HepG2 (cell line): ENCODE measurements around the gene INPP1. TPM values are rescaled to one million over a fixed set of nuclear protein-coding genes. Genes with fewer than 3 reads are reported as not detected.
A peak's percentile ranks its signal among the peaks of the same experiment; 100 is the strongest.

Source experiments
- ATAC-seq: fragments of 200-7000 bp; cut with Tn5 transposase; 3 replicates; pipeline ENCODE4 v1.9.1; 2020; ENCODE audit warnings: mild to moderate bottlenecking, moderate library complexity
- BruUV-seq: library from RNA; stranded (reverse); fragments of 400-500 nt; replicated peaks from 2 replicates; lab custom pipeline; 2021; lab: Mats Ljungman, UMichigan
- CTCF ChIA-PET: fragments of 300-600 bp; formaldehyde crosslinking; extraction: SDS; loops from one replicate; lab custom pipeline; 2021; ENCODE audit warnings: low total read pairs, inconsistent platforms, low intra/inter-chr PET ratio; lab: Yijun Ruan, JAX
- POLR2A ChIA-PET: fragments of 350-600 bp; sonication (Branson Sonifier 250); formaldehyde crosslinking; loops from one replicate; lab custom pipeline; 2020; ENCODE audit warnings: antibody characterized with exemption, inconsistent platforms; lab: Yijun Ruan, JAX
- DNase-seq: peaks from one replicate; pipeline ENCODE4 v3.0.0-alpha.2; 2015; ENCODE audit warnings: low spot score
- FAIRE-seq: peaks from 3 replicates; lab custom pipeline; 2011; peaks lifted over from hg19 to GRCh38; lab: Jason Lieb, UNC
- H2AFZ ChIP-seq: one replicate; pipeline ENCODE4 v1.6.1; 2011; ENCODE audit warnings: low read length, inconsistent platforms
- H3K27ac ChIP-seq: fragments of 300-600 bp; 3 replicates; pipeline ENCODE4 v1.8.0; 2011; ENCODE audit warnings: mixed run types, mild to moderate bottlenecking, mixed read lengths, low read length, inconsistent platforms; ENCODE audit not compliant: insufficient read depth; ENCODE audit errors: extremely low read length
- H3K27me3 ChIP-seq, 2 experiments: fragments of 200-600 bp in 1 of 2; 2 replicates in 1 of 2; 3 replicates in 1 of 2; pipeline versions ENCODE4 v1.6.0 to v1.8.0; 2011; ENCODE audit warnings: low read length in 2 of 2, mild to moderate bottlenecking in 2 of 2, moderate library complexity in 2 of 2, inconsistent platforms in 1 of 2; ENCODE audit not compliant: insufficient read depth in 2 of 2, control insufficient read depth in 1 of 2
- H3K36me3 ChIP-seq, 2 experiments: fragments of 200-600 bp in 1 of 2; replicated peaks in 1 of 2; 2 replicates in 1 of 2; 3 replicates in 1 of 2; pipeline versions ENCODE4 v1.5.1 to v1.8.0; 2011; ENCODE audit warnings: low read length in 2 of 2, inconsistent platforms in 1 of 2; ENCODE audit not compliant: insufficient read depth in 2 of 2, control insufficient read depth in 1 of 2
- H3K4me1 ChIP-seq: 2 replicates; pipeline ENCODE4 v1.5.1; 2012; ENCODE audit warnings: low read length, inconsistent platforms; ENCODE audit not compliant: insufficient read depth
- H3K4me2 ChIP-seq: 2 replicates; pipeline ENCODE4 v1.6.0; 2011; ENCODE audit warnings: low read depth, low read length, inconsistent platforms
- H3K4me3 ChIP-seq, 3 experiments: fragments of 200-600 bp in 1 of 3; sonication (generic), shearing (Covaris generic) in 1 of 3; replicated peaks in 1 of 3; 2 replicates each; pipeline ENCODE4 v1.5.1; 2011 to 2016; ENCODE audit warnings: low read length in 3 of 3, inconsistent platforms in 2 of 3, low read depth in 2 of 3, mild to moderate bottlenecking in 2 of 3, control low read depth in 1 of 3, mixed read lengths in 1 of 3; ENCODE audit not compliant: insufficient read depth in 1 of 3
- H3K79me2 ChIP-seq: one replicate; pipeline ENCODE4 v1.6.1; 2011; ENCODE audit warnings: low read length, inconsistent platforms; ENCODE audit not compliant: insufficient read depth
- H3K9ac ChIP-seq: 2 replicates; pipeline ENCODE4 v1.6.0; 2011; ENCODE audit warnings: mild to moderate bottlenecking, low read depth, low read length, inconsistent platforms; ENCODE audit not compliant: insufficient read depth
- H3K9me3 ChIP-seq: 2 replicates; pipeline ENCODE4 v1.5.1; 2012; ENCODE audit warnings: mild to moderate bottlenecking, low read length
- H4K20me1 ChIP-seq: 2 replicates; pipeline ENCODE4 v1.6.0; 2011; ENCODE audit warnings: inconsistent platforms, mild to moderate bottlenecking, low read length, moderate library complexity; ENCODE audit not compliant: insufficient read depth
- GRHL1 ChIP-seq: sonication (generic); formaldehyde crosslinking; conservative IDR thresholded peaks from 2 replicates; pipeline ENCODE4 v1.8.0; 2022; ENCODE audit warnings: missing genetic modification reagents
- PHF20 ChIP-seq: sonication (generic); formaldehyde crosslinking; IDR thresholded peaks from 2 replicates; pipeline ENCODE4 v1.5.0; 2020; ENCODE audit warnings: mild to moderate bottlenecking, missing genetic modification reagents
- RBM22 ChIP-seq: fragments of 200-400 bp; formaldehyde crosslinking; optimal IDR thresholded peaks from 2 replicates; pipeline ENCODE3; 2017; ENCODE audit warnings: mild to moderate bottlenecking, low read length, moderate library complexity
- ZBTB1 ChIP-seq: sonication (generic); formaldehyde crosslinking; IDR thresholded peaks from 2 replicates; pipeline ENCODE4 v1.4.0; 2020; ENCODE audit warnings: missing genetic modification reagents, borderline replicate concordance
- ZFP62 ChIP-seq: sonication (generic); formaldehyde crosslinking; IDR thresholded peaks from 2 replicates; pipeline ENCODE4 v1.4.0; 2020; ENCODE audit warnings: missing genetic modification reagents
- ZFP90 ChIP-seq: sonication (generic); formaldehyde crosslinking; IDR thresholded peaks from 2 replicates; pipeline ENCODE4 v1.8.0; 2022; ENCODE audit warnings: missing genetic modification reagents, mild to moderate bottlenecking, inconsistent platforms, borderline replicate concordance
- ZNF10 ChIP-seq: sonication (generic); formaldehyde crosslinking; IDR thresholded peaks from 2 replicates; pipeline ENCODE4 v1.4.0; 2020; ENCODE audit warnings: mild to moderate bottlenecking, low read depth, missing genetic modification reagents, borderline replicate concordance
- ZNF101 ChIP-seq: sonication (generic); formaldehyde crosslinking; IDR thresholded peaks from 2 replicates; pipeline ENCODE4 v1.4.0; 2020; ENCODE audit warnings: mild to moderate bottlenecking, low read depth, missing genetic modification reagents, borderline replicate concordance
- ZNF512B ChIP-seq: sonication (generic); formaldehyde crosslinking; IDR thresholded peaks from 2 replicates; pipeline ENCODE4 v1.5.1; 2020; ENCODE audit warnings: missing genetic modification reagents, mild to moderate bottlenecking, borderline replicate concordance
- ZNF598 ChIP-seq: sonication (generic); formaldehyde crosslinking; IDR thresholded peaks from 2 replicates; pipeline ENCODE4 v1.5.1; 2020; ENCODE audit warnings: mild to moderate bottlenecking, missing genetic modification reagents, borderline replicate concordance
- ZNF777 ChIP-seq: sonication (generic); formaldehyde crosslinking; IDR thresholded peaks from 2 replicates; pipeline ENCODE4 v1.4.0; 2020; ENCODE audit warnings: missing genetic modification reagents
- WGBS: methylation state at CpG from one replicate; pipeline ENCODE4 v1.1.6; 2017; ENCODE audit warnings: low lambda C conversion rate; 5-methylcytosine and 5-hydroxymethylcytosine counted together
- in situ Hi-C: cut with HindIII; loops from 2 replicates; pipeline ENCODE4 v1.10.0; 2017; ENCODE audit warnings: low pct_unique_long_range_greater_than_20kb; ENCODE audit not compliant: extremely low pct_ligation_motif_present
- intact Hi-C: fragments of 100-400 bp; cut with micrococcal nuclease; formaldehyde crosslinking; loops from one replicate; pipeline ENCODE4 v1.10.0; 2022; ENCODE audit not compliant: unreplicated experiment
- polyA plus RNA-seq, 8 experiments: library from polyadenylated mRNA; depleted of rRNA in 3 of 8; stranded (reverse) in 7 of 8; unstranded in 1 of 8; fragments of >200 nt; fragmentation: Illumina TruSeq in 4 of 8; extraction: Trizol in 4 of 8; gene quantifications; 2 replicates each; pipeline versions ENCODE4 v1.2.1 to v1.2.3, GENCODE V29; 2011 to 2016; ENCODE audit warnings: low read depth in 4 of 8, missing spikeins in 1 of 8, mixed read lengths in 1 of 8; ENCODE audit not compliant: insufficient read depth in 1 of 8
- total RNA-seq, 5 experiments: library from RNA; depleted of rRNA; stranded (reverse); fragments of >200 nt; fragmentation: Illumina TruSeq; extraction: Trizol; gene quantifications; 2 replicates each; pipeline ENCODE4 v1.2.3, GENCODE V29; 2016; ENCODE audit warnings: low read depth in 1 of 5

The INPP1 gene
- total and polyA plus RNA-seq, 2 of the 13 experiments (the other 11 are each of a cell fraction or from before 2014, with no cell fraction given), result 10.0 to 13.3 TPM

GRCh38 chr2:190319555-190320498 lies 23.6 kb upstream of the INPP1 start, which contains the start of gene HIBCH (continued):
- TF ChIP-seq ZNF598 (peak; percentile 92), PHF20 (CRISPR knock-in tag) (peak; percentile 94), ZFP62 (CRISPR knock-in tag) (no peak), GRHL1 (CRISPR knock-in tag) (no peak), ZBTB1 (CRISPR knock-in tag) (no peak)

- ChIA-PET POLR2A (interaction anchor here (1.3 to 3.1 kb wide), 4 partner anchors 24 to 558 kb away, joined by 3 to 19 read pairs (median 9); partner anchors contain the start of gene OSGEPL1), CTCF (interaction anchor here (0.9 kb wide), 1 partner anchor 52 kb away, joined by 4 read pairs; no protein-coding TSS in a partner anchor)
- ATAC-seq (no peak), DNase-seq (no peak), FAIRE-seq (no peak)
- H3K4me1 ChIP-seq, result peaks cover 40% of the 10 kb centered on the region
- BruUV-seq, result no TSS peak
- no peaks in the 10 kb centered on the region; a peak in 1 of 5 replicates for H3K27me3 ChIP-seq
- 78% methylated on average over 4 of the region's 4 CpGs for WGBS
- peaks cover 28% of the 10 kb centered on the region for H3K79me2 ChIP-seq
- no peak overlapping the region for H3K27ac ChIP-seq
- in situ Hi-C loops (no loop called here), intact Hi-C loops (loop anchor here (2.0 kb wide), 2 partner anchors 14 to 190 kb away; no protein-coding TSS in a partner anchor)
- peak overlapping the region; percentile 78 to 86 (median 83); a peak in 5 of 6 replicates for H3K4me3 ChIP-seq
- H3K9me3 ChIP-seq, result no peaks in the 10 kb centered on the region
- TF ChIP-seq ZNF101, result no peak
- 0 out of 2 replicates have a peak, but pooled peaks have one; percentile 9 for TF ChIP-seq ZNF777 (CRISPR knock-in tag)
- no peak for TF ChIP-seq ZNF10 (CRISPR knock-in tag)
- no peak for TF ChIP-seq RBM22
- TF ChIP-seq ZNF512B, result 0 out of 2 replicates have a peak, but pooled peaks have one; percentile 3
- TF ChIP-seq ZFP90 (CRISPR knock-in tag), result 0 out of 2 replicates have a peak, but pooled peaks have one; percentile 29
- no peaks in the 10 kb centered on the region for H4K20me1 ChIP-seq
- H3K36me3 ChIP-seq, result no peaks in the 10 kb centered on the region
- H3K9ac ChIP-seq, result peak overlapping the region; percentile 73; the same call in 1 of the 2 replicates
- peak overlapping the region; percentile 95 for H2AFZ ChIP-seq
- H3K4me2 ChIP-seq, result peak overlapping the region; percentile 94
Measured at GRCh38 chr2:190320696-190321095, 22.7 kb upstream of the INPP1 start.
